ENCODE data around the gene RPIA.
"Not testable (repeated sequence)": the region's sequence is repeated elsewhere in the genome, so short reads cannot be mapped to it uniquely, and the experiment has no call there.

The RPIA gene

DNA sequence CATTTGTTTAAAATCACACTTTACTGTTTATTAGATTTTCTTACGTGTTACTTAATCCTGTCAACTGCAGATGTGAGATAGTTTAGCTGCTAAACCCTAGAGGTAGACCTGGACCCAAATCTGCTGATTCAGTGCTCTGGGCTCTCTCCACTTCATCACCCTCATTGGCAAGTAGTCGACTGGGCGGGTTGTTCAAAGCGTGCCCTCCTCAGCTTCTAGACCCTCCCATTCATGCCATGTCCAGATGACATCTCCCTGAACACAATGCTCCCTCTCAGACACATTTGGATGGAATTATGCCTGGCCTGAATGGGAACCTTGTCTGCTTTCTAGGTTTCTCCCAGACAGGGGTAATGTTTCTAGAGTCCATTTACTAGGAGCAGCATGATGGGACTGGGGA, 43.7 kb downstream of the RPIA start:
- DNase-seq (ENCODE audit: low spot score), result no peak

DNA sequence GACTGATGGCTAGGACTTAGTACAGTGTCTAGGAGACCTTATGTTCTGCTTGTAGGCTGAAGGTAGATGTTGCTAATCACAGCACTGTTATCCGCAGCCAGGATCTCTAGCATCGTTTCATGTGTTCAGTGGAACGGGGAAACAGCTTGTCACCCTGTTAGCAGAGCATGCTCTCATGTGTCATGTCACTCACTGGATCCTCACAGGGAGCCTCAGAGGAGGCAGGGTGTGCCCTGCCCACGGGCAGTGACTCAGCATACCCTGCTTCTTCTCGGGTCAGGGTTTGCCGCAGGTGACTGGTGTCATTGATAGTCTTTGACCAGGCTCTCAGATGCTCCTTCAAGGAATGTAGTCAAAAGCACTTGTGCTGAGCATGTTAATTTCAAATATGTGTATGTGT, 44.4 kb downstream of the RPIA start:
- DNase-seq (ENCODE audit: low spot score), result no peak

DNA sequence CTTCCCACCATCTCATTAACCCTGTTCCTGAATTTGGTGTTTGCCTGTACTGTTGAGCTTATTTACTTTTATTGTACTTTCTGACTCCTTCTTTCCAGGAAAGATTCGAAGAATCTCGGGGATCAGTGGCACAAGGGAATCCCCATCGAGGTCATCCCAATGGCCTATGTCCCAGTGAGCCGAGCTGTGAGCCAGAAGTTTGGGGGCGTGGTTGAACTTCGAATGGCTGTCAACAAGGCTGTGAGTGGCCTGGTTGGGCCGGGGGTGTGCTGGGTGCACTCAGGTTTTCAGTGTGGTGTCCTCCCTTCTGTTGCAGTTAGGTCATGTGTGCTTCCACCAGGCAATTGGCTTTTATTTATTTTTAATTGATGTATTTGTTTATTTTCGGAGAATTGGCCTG, 45.0 kb downstream of the RPIA start:
- DNase-seq (ENCODE audit: low spot score), result no peak

DNA sequence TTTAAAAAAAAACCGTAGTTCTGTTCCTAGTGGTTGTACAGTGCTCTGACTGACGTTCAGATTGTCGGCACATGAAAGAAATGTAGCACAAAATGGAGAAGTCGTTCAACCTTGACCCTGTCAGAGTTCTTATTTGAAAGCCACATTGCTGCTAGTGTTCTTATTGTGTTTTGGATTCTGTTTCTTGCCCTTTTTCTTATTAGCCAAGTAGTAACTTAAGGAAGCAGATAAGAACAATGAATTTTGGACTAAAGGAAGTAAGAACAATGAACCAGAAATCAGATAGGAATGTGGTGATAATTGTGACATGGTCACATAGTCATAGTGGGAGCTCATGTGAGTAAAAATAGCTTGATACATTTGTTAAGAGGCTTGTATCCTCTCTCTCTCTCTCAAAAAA, 45.9 kb downstream of the RPIA start:
- DNase-seq (ENCODE audit: low spot score), result no peak

DNA sequence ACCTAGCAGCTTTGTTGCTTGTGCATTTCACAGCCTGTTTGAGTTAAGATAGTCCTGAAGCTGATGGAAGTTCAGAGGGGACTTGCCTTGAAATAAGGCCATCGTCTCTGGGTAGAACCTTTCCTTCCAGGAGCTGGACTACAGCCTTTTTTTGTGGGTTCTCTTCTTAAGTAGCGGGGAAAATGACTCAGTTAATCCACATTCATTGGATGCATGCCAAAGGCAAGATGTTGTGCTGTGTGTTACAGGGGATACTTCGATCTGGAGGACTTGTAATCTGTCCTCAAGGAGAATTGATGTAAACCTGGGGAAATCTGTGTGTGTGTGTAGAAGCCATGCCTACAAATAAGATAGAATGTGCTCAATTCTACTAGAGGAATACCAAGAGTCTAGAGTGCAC, 46.8 kb downstream of the RPIA start:
- no peak for DNase-seq (ENCODE audit: low spot score)

DNA sequence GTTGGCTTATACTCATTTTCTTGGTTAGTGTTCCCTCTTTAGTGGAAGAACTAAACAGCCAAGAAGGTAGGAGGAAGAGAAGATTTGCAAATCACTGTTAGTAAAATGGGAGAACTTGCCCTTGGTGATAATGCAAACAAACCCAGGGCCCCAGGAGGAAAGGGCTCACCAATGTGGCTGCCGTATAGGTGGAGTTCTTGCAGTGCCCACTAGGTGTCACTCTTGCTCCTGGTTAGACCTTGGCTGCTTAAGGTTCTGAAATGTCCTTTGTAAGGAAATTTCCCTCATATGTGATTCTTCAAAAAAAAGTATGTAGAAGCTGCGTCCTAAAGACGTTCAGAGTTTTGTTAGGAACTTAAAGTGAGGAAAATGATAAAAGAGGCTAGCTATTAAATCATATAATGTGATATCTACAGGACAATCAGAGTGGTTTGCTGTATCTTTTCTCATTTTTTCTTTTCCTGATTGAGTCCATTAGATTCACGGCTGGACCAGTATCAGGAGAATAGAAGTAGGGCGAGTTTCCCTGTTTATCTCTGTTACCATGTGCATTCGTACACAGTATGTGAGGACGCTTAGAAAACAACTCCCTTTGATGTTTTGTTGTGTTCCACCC, 48.6 kb downstream of the RPIA start:
- DNase-seq (ENCODE audit: low spot score), result peak; percentile 49

DNA sequence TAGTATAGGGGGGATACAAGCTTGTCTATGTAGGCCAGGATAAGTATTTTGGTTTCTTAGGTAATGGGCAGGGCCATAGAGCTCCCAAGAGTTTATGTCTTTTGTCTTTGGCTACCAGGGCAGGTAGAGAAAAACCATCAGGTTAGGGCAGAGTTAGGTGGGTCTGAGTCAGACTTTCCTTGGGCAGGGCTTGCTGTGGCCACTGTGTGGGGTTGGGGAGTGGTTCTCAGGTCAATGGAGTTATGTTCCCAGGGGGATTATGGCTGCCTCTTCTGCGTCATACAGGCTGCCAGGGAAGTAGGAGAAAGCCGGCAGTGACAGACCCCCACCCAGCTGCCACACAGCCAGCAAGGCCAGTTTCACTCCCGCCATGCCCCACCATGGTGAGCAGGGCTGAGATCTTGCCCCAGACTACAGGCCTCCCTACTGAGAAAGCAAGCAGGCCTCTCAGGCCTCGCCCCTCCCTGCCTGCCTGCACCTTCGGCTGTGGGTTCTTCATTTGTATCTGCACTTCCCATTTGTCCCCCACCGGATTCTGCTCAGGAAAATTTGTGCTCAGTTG, 55.5 kb downstream of the RPIA start:
- DNase-seq (ENCODE audit: low spot score), result no peak

DNA sequence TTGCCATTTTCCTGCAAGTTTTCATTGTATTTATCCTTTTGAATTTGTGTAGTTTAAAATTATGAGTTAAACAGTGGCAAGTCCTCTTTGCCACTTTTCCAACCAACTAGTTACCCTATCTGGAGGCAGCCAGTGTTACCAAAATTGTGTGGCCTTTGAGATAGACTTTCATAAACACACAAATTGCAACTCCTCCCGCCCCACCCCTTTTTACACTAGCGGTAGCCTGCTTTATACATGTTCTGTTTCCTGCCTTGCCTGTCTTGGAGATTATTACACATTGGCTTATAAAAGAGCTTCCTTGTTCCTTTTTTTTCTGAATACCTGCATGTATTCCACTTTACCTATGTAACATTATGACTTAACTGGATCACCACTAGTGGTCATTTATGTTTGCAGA, 56.5 kb downstream of the RPIA start:
- no peak for DNase-seq (ENCODE audit: low spot score)

DNA sequence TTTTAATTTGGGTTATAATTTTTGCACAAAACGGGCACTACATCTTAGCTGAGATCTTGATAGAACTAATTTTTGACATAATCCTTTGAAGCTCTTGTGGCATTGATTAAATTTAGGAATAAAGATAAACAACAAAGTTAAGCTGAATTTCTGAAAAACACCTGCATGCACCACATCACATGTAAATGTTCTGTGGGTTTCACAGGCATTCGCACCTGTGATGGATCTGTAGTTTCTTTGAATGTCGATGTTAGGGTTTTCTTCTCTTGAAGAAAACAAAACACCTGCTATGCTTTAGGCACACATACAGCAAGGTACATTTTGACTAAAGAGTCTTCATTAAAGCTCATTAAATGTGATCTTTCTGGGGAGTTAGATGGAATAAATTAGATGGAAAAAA, 60.3 kb downstream of the RPIA start:
- DNase-seq (ENCODE audit: low spot score), result no peak

DNA sequence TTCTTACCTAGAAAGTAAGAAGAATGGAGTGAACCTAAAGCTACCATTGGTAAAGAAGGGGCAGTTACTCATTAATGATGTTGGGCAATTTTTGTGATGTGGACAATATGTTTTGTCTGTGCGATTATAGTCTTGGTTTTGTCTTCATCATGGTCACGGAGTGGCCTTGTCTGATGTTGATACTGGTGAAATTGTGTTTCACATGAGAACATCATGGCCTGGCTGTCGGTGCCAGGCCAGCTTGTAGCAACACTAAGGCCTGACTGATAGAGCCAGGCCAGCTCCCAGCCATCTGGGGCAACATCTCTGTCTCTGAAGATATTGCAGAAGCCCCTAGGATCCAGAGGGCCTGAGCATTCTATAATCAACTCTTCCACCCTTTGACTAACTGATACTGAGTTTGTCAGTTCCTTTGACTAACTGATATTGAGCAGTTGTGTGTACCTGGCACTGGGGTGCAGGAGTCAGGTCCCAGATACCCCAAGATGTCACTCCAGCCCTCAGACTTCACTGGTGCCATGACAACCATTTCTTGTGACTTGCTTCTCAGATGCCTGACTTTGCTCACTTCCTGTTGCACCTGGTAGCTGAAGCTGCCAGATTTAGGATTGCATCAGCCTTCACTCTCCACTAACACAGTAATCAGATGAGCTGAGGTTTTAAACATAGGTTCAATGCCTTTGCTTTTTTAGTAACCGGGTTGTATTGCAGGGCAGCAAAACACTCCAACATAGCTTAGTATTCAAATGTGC, 62.5 kb downstream of the RPIA start:
- DNase-seq (ENCODE audit: low spot score), result no peak

DNA sequence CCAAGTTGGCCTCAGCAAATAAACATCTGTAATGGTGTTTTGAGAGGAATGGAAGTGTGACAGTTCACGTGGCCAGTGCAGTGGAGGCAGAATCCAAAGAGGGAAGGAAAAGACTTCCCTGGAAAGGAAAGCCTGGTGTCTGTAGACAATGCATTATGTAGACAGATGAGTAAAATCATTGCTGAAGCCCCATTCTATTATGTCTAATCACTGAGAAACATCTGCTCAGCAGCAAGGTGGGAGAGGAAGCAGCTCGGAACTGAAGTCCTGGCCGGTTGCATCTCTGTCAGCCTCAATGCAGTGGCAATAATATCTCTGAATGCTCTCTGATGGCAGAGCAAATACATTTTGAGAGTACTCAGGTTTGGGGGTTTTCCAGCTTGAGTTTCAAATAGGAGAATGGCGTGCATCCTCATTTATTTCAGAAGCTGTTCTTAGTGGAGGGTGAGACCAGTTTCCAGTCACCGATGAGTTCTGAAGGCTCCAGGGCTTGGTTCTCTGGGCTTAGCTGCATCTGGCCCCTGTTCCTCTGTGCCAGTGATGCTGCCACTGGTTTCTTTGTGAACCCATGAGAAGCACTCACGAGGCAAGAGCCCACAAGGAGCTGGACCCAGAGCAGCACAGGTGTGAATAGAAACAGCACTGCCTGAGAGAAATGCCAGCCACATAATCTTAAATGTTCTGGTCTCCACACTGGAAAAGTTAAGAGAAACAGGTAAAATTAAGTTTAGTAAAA, 63.3 kb downstream of the RPIA start:
- DNase-seq (ENCODE audit: low spot score), result no peak

DNA sequence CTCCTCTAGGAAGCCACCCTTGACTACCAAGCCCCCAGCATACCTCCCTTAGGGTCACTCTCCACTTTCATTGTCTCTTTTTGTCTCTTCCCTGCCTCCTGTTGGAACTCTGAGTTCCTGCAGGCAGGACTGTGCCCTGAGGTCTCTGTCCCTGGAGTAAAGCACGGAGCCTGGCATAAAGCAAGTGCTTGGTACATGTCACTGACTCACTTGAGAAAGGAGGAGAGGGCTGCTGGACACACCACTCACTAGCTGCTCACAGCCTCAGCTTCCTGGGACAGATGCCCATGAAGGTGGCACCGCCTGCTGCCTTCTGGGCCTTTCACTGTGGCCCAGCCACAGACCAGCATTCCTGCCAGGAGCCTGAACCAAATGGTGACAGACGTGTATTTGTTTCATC, 64.4 kb downstream of the RPIA start:
- no peak for DNase-seq (ENCODE audit: low spot score)

DNA sequence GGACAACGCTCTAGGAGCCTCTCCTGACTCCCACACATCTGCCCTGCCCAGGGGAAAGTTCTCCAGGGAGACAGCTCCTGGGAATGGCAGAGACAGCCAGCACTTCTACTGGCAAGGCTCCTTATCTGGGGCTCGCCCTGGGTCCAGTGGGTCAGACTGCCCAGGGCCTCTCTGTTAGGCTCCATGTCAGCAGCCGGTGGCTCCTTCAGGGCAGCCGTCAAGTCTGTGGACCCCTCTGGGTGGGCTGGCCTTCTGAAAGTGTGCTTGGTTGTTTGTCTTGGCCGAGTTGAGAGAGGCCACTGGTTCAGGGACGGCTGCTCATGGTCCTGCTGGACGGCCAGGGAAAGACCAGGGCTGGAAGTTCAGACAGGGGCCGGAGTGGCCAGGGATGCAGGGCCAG, 65.6 kb downstream of the RPIA start:
- no peak for DNase-seq (ENCODE audit: low spot score)

DNA sequence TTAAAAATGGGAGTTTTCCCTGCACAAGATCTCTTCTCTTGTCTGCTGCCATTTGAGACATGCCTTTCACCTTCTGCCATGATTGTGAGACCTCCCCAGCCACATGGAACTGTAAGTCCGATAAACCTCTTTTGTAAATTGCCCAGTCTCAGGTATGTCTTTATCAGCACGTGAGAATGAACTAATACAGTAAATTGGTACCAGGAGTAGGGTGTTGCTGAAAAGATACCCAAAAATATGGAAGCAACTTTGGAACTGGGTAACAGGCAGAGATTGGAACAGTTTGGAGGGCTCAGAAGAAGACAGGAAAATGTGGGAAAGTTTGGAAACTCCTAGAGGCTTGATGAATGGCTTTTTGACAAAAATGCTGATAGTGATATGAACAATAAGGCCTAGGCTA, 67.2 kb downstream of the RPIA start:
- not testable (repeated sequence) for DNase-seq (ENCODE audit: low spot score)

DNA sequence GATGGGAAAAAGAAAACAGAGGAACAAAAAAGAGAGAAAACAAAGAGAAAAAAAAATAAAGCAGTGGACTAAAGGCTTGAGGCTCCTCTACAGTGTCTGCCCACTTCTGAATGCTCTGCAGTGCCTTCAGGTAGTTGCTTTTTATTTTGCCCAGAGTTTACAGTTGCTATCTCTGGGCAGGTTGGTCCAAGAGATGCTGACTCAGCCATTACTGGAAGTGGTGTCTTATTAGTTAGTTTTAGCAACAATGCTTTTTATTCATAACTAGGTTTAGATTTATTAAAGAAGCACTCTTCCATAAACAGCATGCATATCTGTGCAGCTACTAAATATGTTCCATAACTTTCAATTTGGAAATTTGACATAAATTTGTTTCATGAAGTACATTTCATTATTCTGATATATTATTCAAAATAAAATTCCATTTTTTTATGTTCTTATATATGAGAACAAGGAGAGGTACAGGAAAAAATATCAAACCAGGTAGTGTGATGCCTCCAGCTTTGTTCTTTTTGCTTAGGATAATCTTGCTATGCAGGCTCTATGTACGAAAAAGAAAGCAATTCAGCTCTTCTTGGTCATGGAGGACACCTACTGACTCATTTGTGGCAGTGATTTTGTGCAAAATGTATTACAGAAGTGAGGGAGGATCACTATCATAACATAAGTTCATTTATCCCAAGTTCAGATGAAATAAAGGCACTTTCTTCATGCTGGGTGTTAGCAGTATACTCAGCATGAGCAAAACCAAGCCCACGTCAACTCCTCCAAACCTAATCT, 69.5 kb downstream of the RPIA start:
- no peak for DNase-seq (ENCODE audit: low spot score)

DNA sequence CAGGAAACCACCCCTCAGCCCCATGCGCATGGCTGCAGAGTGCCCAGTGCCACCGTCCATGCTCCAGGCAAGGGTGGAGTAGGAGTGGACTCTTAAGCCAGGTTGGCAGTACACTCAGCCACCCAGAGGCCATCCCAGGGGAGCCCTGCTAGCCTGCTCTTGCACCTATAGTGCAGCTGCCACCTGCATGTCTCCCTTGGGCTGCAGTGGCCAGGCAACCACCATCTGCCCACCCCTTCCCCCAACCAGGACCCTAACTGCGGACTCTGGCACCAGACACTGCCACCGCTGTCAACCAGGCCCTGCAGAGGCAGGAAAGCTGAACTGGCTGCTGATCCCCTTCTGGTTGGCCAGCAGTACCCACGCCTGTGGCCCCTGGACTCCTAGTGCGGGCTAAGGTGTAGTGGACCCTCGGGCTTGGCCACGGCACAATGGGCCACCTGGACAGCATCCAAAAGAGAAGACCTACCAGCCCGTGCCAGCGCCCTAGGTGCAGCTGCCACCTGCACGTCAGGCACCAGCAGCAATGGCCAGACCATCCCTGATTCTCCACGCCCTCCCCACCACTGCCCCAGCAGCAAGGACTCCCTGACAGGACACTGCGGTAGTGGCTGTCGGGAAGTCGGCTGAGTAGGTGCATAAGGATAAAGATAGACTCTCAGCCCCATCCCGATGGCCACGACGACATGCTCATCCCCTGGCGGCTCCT, 72.8 kb downstream of the RPIA start:
- DNase-seq (ENCODE audit: low spot score), result no peak

DNA sequence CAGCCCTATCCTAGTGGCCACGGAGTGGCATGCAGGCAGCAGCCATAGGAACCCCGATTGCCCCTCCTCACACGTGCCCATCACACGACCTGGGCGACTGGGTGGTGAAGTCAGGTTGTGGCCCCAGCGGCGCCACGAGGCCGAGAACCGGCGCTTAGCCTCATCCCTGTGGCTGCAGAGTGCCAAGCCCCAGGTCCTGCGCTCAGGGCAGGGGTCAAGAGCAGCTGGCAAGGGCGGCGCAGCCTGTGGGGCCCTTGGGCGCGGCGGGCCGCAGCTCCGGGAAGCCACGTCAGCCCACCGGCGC, 73.3 kb downstream of the RPIA start:
- no peak for DNase-seq (ENCODE audit: low spot score)

DNA sequence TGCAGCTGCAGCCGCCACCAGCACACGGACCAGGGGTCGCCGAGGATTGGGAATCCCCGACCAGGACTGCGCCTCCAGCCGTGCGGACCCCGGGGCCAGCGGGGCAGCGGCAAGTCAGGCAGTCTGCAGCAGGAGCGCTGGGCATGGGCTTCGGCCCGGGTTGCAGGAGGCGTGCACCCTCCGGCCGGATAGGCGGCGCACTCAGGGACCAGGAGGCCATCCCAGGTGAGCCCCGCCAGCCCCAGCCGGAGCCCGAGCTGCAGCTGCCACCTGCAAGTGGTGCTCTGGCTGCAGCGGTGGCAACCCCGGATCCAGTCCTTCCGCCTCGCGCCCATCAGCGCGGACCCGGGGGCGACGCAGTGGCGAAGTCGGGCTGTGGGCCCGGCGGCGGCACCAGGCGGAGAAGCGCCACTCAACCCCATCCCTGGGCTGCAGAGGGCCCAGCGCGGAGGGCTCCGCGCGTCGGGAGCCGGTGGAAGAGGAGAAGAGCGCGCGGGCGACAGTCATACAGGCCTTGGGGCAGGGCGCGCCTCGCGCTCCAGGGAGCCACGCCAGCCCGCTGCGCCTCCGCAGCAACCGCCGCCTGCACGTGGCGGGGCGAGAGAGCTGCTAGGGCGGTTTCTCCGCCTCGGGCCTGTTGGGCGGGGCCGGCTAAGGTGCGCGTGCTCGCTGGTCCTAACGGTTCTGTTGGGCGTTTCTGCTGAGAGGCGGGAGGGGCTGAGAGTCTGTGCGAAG, 73.8 kb downstream of the RPIA start:
- DNase-seq (ENCODE audit: low spot score), result no peak

DNA sequence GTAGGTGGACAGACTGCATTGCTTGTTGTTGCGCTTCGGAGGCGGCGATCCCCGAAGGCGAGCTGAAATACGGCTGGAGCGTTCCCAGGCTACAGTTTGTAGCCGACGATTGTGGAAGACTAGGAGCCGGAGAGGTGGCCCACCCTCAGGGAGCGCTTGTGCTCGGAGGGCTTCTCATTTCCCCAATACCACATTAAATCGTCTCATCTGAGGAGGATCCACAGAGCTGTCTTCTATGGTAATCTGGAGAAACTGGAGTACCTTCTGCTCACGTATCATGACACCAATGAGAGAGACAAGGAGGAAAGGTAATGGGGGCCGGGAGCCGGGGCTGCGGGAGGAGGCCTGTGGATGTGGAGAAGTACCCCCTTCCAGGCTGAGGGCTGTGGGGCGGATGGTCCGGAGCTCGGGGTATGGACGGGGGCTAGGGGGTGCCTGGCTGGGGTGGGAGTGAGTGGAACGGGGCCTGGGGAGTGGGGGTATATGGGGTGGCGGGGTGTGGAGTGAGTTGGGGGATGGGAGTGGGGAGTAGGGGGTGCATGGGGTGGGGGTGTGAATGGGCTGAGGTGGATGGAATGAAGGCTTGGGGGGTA, 74.5 kb downstream of the RPIA start:
- not testable (repeated sequence) for DNase-seq (ENCODE audit: low spot score)

DNA sequence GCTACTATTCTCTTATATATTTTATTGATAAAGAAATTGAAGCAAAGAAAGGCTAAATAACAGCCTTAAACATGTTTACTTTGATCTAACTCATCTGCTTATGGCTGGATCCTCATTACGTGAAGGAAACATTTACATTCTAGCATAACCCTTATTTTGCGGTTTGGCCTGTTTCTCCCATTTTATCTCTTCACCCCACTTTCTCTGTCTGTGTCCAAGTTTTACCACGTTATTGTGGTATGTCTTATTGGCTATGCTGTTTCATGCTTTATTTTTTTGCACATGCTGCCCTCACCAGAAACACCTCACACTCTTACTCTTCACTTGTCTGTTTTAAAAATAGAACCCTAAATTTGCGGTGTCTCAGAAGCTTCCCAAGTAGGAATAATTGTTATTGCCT, 78.5 kb downstream of the RPIA start:
- no peak for DNase-seq (ENCODE audit: low spot score)

Measured in SK-N-DZ (cell line).